NCI-H446 treated with DMSO at 0.1 percent for 48 hours (cell line): Measurements from ENCODE around the gene ZNF407.

Experiments used
- DNase-seq: peaks from one replicate; lab custom pipeline; 2025; lab: John Stamatoyannopoulos, UW

The ZNF407 gene

GRCh38 chr18:74876630-74877243, 279.1 kb downstream of the ZNF407 start:
- DNase-seq = no peak

GRCh38 chr18:74878267-74878666, 280.6 kb downstream of the ZNF407 start:
- no peak for DNase-seq

- no peak for DNase-seq
Observed at GRCh38 chr18:74880706-74881278, 283.1 kb downstream of the ZNF407 start.

- no peak for DNase-seq
Observed at GRCh38 chr18:74892066-74892627, 294.5 kb downstream of the ZNF407 start.

GRCh38 chr18:74895686-74896085, 298.0 kb downstream of the ZNF407 start:
- DNase-seq = no peak

- DNase-seq = no peak
Observed at GRCh38 chr18:74896390-74896991, 298.8 kb downstream of the ZNF407 start.

- DNase-seq = no peak
Observed at GRCh38 chr18:74897971-74898657, 300.4 kb downstream of the ZNF407 start.

GRCh38 chr18:74898965-74899364, 301.3 kb downstream of the ZNF407 start:
- no peak for DNase-seq

- DNase-seq = no peak
Observed at GRCh38 chr18:74899554-74899953, 301.9 kb downstream of the ZNF407 start.

- no peak for DNase-seq
Observed at GRCh38 chr18:74901362-74902146, 303.9 kb downstream of the ZNF407 start.

GRCh38 chr18:74902147-74902455, 304.4 kb downstream of the ZNF407 start:
- DNase-seq = no peak

GRCh38 chr18:74905247-74905646, 307.6 kb downstream of the ZNF407 start:
- DNase-seq = no peak

GRCh38 chr18:74906184-74906583, 308.5 kb downstream of the ZNF407 start:
- DNase-seq = no peak

- DNase-seq = no peak
Observed at GRCh38 chr18:74914052-74914591, 316.5 kb downstream of the ZNF407 start.

- DNase-seq = no peak
Observed at GRCh38 chr18:74914648-74915047, 317.0 kb downstream of the ZNF407 start.

GRCh38 chr18:74916773-74917393, 319.2 kb downstream of the ZNF407 start:
- DNase-seq = no peak

GRCh38 chr18:74918276-74918790, 320.7 kb downstream of the ZNF407 start:
- no peak for DNase-seq

- no peak for DNase-seq
Observed at GRCh38 chr18:74921057-74921820, 323.6 kb downstream of the ZNF407 start.

GRCh38 chr18:74926051-74926450, 328.4 kb downstream of the ZNF407 start:
- DNase-seq = no peak

- DNase-seq = no peak
Observed at GRCh38 chr18:74928194-74928968, 330.7 kb downstream of the ZNF407 start.
